Measurements from ENCODE around the gene LMOD2. TPM values are rescaled to one million over a fixed set of nuclear protein-coding genes. Genes with fewer than 3 reads are reported as not detected.
A peak's percentile ranks its signal among the peaks of the same experiment; 100 is the strongest.

The LMOD2 gene
- total RNA-seq, 1 donor from 2014 or later = not detected

DNA sequence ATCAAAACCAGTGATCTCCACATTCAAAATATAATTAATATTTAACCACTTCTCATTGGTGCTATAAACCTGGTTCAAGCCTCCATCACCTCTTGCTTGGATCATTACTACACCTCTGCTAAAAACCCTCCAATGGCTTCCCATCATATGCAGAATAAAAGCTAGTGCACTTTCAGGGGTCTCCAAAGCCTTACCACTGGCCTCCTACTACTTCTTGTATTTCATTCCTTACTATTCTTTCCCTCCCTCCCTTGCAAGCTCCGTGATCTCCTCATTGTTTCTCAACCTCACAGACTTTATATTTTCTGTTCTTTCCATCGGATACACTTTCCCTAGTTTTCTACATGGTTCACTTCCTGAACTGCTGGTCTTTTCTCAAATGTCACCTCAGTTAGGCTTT lies 31.5 kb downstream of the LMOD2 start:
- intact Hi-C loops (cut with micrococcal nuclease) = no loop called here
- Mint-ChIP-seq H3K9me3 (no peaks in the 10 kb centered on the region), H3K27me3 (ENCODE audit: low read depth) (no peaks in the 10 kb centered on the region), H3K4me1 (ENCODE audit: low read depth) (no peaks in the 10 kb centered on the region), H3K4me3 (ENCODE audit: low read depth) (no peak overlapping the region), H3K27ac (no peak overlapping the region), H3K36me3 (ENCODE audit: low read depth) (peaks cover 13% of the 10 kb centered on the region)
- no peak for DNase-seq (ENCODE audit: low spot score)

DNA sequence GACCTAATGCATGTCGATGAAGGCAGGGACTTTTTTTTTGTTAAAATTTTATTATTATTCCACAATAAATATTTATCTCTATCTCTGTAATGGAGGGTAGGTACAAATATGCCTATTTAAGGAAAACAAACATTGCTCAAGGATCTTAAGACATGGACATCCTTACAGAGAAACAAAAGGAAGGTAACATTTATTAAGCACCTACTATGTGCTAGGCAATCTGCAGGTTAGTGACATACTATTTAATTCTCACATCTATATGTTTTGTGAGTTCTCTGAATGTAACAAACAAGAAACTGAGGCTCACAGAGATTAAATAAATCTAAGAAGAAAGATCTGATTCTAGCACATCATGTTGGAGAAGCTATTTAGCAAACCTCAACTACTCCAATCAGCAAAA lies 32.1 kb downstream of the LMOD2 start:
- Mint-ChIP-seq H3K4me3 (ENCODE audit: low read depth) (no peak overlapping the region), H3K9me3 (no peaks in the 10 kb centered on the region), H3K27me3 (ENCODE audit: low read depth) (no peaks in the 10 kb centered on the region), H3K4me1 (ENCODE audit: low read depth) (no peaks in the 10 kb centered on the region), H3K27ac (no peak overlapping the region), H3K36me3 (ENCODE audit: low read depth) (peaks cover 16% of the 10 kb centered on the region)
- intact Hi-C loops (cut with micrococcal nuclease) = no loop called here
- no peak for DNase-seq (ENCODE audit: low spot score)

GRCh38 chr7:123689250-123689649 lies 33.6 kb downstream of the LMOD2 start:
- intact Hi-C loops (cut with micrococcal nuclease) = no loop called here
- Mint-ChIP-seq H3K36me3 (ENCODE audit: low read depth) (peaks cover 12% of the 10 kb centered on the region), H3K27ac (no peak overlapping the region)

GRCh38 chr7:123690550-123690949 lies 34.9 kb downstream of the LMOD2 start:
- no peak for DNase-seq (ENCODE audit: low spot score)
- no peaks in the 10 kb centered on the region for H3K27me3 Mint-ChIP-seq (ENCODE audit: low read depth)
- no peak overlapping the region for H3K27ac Mint-ChIP-seq

More at GRCh38 chr7:123689250-123689649, 33.6 kb downstream of the LMOD2 start:
- no peak overlapping the region for H3K4me3 Mint-ChIP-seq (ENCODE audit: low read depth)
- no peaks in the 10 kb centered on the region for H3K4me1 Mint-ChIP-seq (ENCODE audit: low read depth)
- DNase-seq (ENCODE audit: low spot score) = no peak
- no peaks in the 10 kb centered on the region for H3K27me3 Mint-ChIP-seq (ENCODE audit: low read depth)
- H3K9me3 Mint-ChIP-seq = no peaks in the 10 kb centered on the region

DNA sequence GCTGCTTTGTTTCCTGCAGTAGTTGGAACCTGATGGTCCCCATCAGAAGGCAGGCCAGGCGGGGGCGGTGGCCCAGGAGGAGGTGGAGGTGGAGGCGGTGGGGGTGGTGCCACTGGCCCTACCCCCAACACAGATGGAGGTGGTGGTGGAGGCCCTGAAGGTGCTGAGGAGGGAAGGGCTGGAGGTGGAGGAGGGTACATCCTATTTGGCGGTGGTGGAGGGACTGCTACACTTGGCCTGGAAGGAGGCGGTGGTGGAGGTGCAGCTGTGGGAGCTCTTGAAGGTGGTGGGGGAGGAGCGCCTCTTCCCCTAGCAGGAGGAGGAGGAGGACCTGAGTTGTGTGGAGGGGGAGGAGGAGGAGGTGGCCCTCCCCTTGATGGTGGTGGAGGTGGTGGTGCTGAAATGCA lies 36.8 kb downstream of the LMOD2 start:
- peaks cover 24% of the 10 kb centered on the region for H3K36me3 Mint-ChIP-seq (ENCODE audit: low read depth)
- no peak overlapping the region for H3K4me3 Mint-ChIP-seq (ENCODE audit: low read depth)
- no peaks in the 10 kb centered on the region for H3K4me1 Mint-ChIP-seq (ENCODE audit: low read depth)
- H3K9me3 Mint-ChIP-seq = no peaks in the 10 kb centered on the region
- H3K27ac Mint-ChIP-seq = no peak overlapping the region
- no peak for DNase-seq (ENCODE audit: low spot score)
- H3K27me3 Mint-ChIP-seq (ENCODE audit: low read depth) = no peaks in the 10 kb centered on the region
- intact Hi-C loops (cut with micrococcal nuclease) = loop anchor here (10.0 kb wide), 1 partner anchor 52 kb away; the partner anchor contains the start of gene WASL

More at GRCh38 chr7:123690550-123690949, 34.9 kb downstream of the LMOD2 start:
- no peaks in the 10 kb centered on the region for H3K9me3 Mint-ChIP-seq
- intact Hi-C loops (cut with micrococcal nuclease) = loop anchor here (10.0 kb wide), 1 partner anchor 54 kb away; the partner anchor contains the start of gene WASL
- no peaks in the 10 kb centered on the region for H3K4me1 Mint-ChIP-seq (ENCODE audit: low read depth)
- no peak overlapping the region for H3K4me3 Mint-ChIP-seq (ENCODE audit: low read depth)
- peaks cover 16% of the 10 kb centered on the region for H3K36me3 Mint-ChIP-seq (ENCODE audit: low read depth)

DNA sequence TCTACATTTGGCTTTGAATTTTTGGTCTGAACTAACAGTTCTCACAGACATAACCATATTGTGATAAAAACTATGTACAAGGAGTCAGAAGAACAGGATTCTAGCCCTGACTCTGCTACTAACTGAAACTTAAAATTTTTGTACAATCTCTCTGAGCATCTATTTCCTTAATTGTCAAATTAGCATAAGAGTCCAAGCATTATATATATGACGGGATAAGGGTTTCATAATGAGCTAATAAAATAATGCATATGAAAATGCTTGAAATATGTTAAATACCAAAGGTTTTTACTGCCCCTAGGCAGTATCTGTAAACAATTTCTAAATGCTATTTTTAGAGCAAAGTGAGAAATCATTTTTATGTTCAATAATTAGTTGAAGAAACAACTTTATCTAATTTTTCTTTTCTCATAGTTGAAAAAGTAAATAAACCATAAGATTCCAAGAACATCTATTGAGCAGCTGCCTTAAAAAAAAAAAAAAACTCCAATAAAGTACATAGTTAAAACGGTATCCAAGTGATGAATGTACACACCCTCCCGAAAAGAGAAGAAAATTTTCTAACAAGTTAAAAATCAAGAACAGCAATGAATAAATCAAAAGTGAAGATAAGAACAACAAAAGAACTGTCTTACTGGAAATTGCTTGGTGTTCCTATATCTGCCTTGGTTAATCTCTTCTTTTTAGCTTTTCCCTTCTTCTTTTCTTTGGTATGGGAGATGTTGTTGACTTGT lies 40.4 kb downstream of the LMOD2 start:
- Mint-ChIP-seq H3K36me3 (ENCODE audit: low read depth) (peaks cover 25% of the 10 kb centered on the region), H3K4me3 (ENCODE audit: low read depth) (no peak overlapping the region), H3K27ac (no peak overlapping the region), H3K27me3 (ENCODE audit: low read depth) (no peaks in the 10 kb centered on the region), H3K9me3 (no peaks in the 10 kb centered on the region), H3K4me1 (ENCODE audit: low read depth) (no peaks in the 10 kb centered on the region)
- intact Hi-C loops (cut with micrococcal nuclease) = loop anchor here (10.0 kb wide), 1 partner anchor 49 kb away; the partner anchor contains the start of gene WASL
- DNase-seq (ENCODE audit: low spot score) = no peak

- Mint-ChIP-seq H3K36me3 (ENCODE audit: low read depth) (peaks cover 23% of the 10 kb centered on the region), H3K4me1 (ENCODE audit: low read depth) (peaks cover 6% of the 10 kb centered on the region), H3K4me3 (ENCODE audit: low read depth) (no peak overlapping the region), H3K27ac (peak overlapping the region; percentile 1), H3K27me3 (ENCODE audit: low read depth) (no peaks in the 10 kb centered on the region), H3K9me3 (no peaks in the 10 kb centered on the region)
- intact Hi-C loops (cut with micrococcal nuclease) = no loop called here
- no peak for DNase-seq (ENCODE audit: low spot score)
Observed at GRCh38 chr7:123705211-123705901, 49.7 kb downstream of the LMOD2 start.

DNA sequence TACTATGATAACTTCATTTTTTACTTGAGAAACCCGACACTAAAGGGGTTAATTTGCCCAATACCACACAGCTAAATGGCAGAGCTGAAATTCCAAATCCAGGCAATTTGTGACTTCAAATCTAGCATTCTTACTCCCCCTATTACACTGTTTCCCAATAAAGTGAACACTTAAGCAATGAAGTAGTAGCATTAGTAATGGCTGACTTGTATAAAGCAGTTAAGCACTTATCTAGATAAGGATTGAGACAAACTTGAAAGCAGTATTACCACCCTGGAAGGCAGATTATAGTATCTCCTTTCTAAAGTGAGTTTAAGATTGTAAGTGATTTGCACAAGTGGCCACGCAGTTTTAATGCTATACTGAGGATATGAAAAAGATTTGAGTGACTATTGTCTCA lies 53.9 kb downstream of the LMOD2 start:
- no peak for DNase-seq (ENCODE audit: low spot score)
- Mint-ChIP-seq H3K27ac (no peak overlapping the region), H3K9me3 (no peaks in the 10 kb centered on the region), H3K4me3 (ENCODE audit: low read depth) (no peak overlapping the region), H3K4me1 (ENCODE audit: low read depth) (peaks cover 35% of the 10 kb centered on the region), H3K27me3 (ENCODE audit: low read depth) (no peaks in the 10 kb centered on the region), H3K36me3 (ENCODE audit: low read depth) (peaks cover 25% of the 10 kb centered on the region)
- intact Hi-C loops (cut with micrococcal nuclease) = no loop called here

- Mint-ChIP-seq H3K4me1 (ENCODE audit: low read depth) (peaks cover 46% of the 10 kb centered on the region), H3K27me3 (ENCODE audit: low read depth) (no peaks in the 10 kb centered on the region), H3K36me3 (ENCODE audit: low read depth) (peaks cover 20% of the 10 kb centered on the region), H3K27ac (peak overlapping the region; percentile 49), H3K9me3 (no peaks in the 10 kb centered on the region), H3K4me3 (ENCODE audit: low read depth) (no peak overlapping the region)
- intact Hi-C loops (cut with micrococcal nuclease) = loop anchor here (5.0 kb wide), 1 partner anchor 153 kb away; the partner anchor contains the start of gene NDUFA5
- DNase-seq (ENCODE audit: low spot score) = no peak
Observed at GRCh38 chr7:123710683-123711082, 55.0 kb downstream of the LMOD2 start.

DNA sequence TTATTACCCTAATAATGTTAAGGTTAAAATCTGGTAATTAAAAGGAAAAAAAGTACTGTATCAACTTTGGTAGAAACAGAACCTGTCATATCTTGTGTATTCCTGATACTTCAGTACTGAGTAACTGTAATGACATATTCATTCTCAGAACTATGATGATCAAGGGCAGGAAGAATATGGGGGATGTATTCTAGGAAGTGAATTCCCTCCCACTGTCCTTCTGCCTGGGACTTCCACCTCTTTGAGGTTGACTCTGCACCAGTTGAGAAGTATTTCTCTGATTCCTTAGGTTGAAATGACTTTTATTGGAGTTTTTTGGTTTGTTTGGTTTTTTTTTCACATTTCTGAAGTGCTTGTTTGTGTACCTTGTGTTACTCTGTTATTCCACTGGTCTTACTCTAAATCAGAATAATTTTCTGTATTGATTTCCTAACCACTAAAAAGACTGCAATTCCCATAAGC lies 56.2 kb downstream of the LMOD2 start:
- no peaks in the 10 kb centered on the region for H3K27me3 Mint-ChIP-seq (ENCODE audit: low read depth)
- DNase-seq (ENCODE audit: low spot score) = no peak
- H3K27ac Mint-ChIP-seq = peak overlapping the region; percentile 46
- no peaks in the 10 kb centered on the region for H3K9me3 Mint-ChIP-seq
- H3K4me3 Mint-ChIP-seq (ENCODE audit: low read depth) = no peak overlapping the region
- intact Hi-C loops (cut with micrococcal nuclease) = loop anchor here (1.0 to 5.0 kb wide), 3 partner anchors 37 to 155 kb away; partner anchors contain the start of genes NDUFA5 and WASL
- H3K36me3 Mint-ChIP-seq (ENCODE audit: low read depth) = peaks cover 20% of the 10 kb centered on the region
- peaks cover 47% of the 10 kb centered on the region for H3K4me1 Mint-ChIP-seq (ENCODE audit: low read depth)

GRCh38 chr7:123712619-123713018 lies 57.0 kb downstream of the LMOD2 start:
- no peaks in the 10 kb centered on the region for H3K27me3 Mint-ChIP-seq (ENCODE audit: low read depth)
- DNase-seq (ENCODE audit: low spot score) = no peak
- no peak overlapping the region for H3K27ac Mint-ChIP-seq
- no peaks in the 10 kb centered on the region for H3K9me3 Mint-ChIP-seq
- peaks cover 51% of the 10 kb centered on the region for H3K4me1 Mint-ChIP-seq (ENCODE audit: low read depth)
- peaks cover 18% of the 10 kb centered on the region for H3K36me3 Mint-ChIP-seq (ENCODE audit: low read depth)
- intact Hi-C loops (cut with micrococcal nuclease) = loop anchor here (1.0 to 5.0 kb wide), 3 partner anchors 37 to 155 kb away; partner anchors contain the start of genes NDUFA5 and WASL
- H3K4me3 Mint-ChIP-seq (ENCODE audit: low read depth) = no peak overlapping the region

All from activated T-helper 2 cell treated with anti-CD3 and anti-CD28 coated beads, Interferon-gamma antibody, Interleukin-2, Interleukin-4, amounts not matched to agents 10 μg/mL and 5 μg/mL and 100 μg/mL, durations not matched to agents 14 hours and 24 hours and 36 hours (primary cell).